IMR-90 (cell line): Measurements from ENCODE around the gene FRYL. TPM values are rescaled to one million over a fixed set of nuclear protein-coding genes. Genes with fewer than 3 reads are reported as not detected.

Source experiments
- ATAC-seq: fragments of 200-7000 bp; cut with Tn5 transposase; 2 replicates; pipeline ENCODE4 v1.9.1; 2020; ENCODE audit warnings: low read depth, mild to moderate bottlenecking, moderate library complexity
- BruUV-seq: library from RNA; stranded (reverse); fragments of 400-500 nt; replicated peaks from 2 replicates; lab custom pipeline; 2021; lab: Mats Ljungman, UMichigan
- CTCF ChIA-PET: fragments of 300-600 bp; formaldehyde crosslinking; extraction: SDS; loops from one replicate; lab custom pipeline; 2021; ENCODE audit warnings: antibody characterized with exemption; lab: Yijun Ruan, JAX
- POLR2A ChIA-PET: fragments of 300-600 bp; sonication (Branson Sonifier 250); formaldehyde crosslinking; loops from one replicate; lab custom pipeline; 2022; ENCODE audit warnings: antibody characterized with exemption; ENCODE audit not compliant: unreplicated experiment; lab: Charles Lee
- DNase-seq: peaks from one replicate; pipeline ENCODE4 v3.0.0; 2013
- H2AFZ ChIP-seq: replicated peaks from 2 replicates; pipeline ENCODE3; 2013; ENCODE audit warnings: low read length, mild to moderate bottlenecking; ENCODE audit not compliant: poor library complexity
- H2AK5ac ChIP-seq: 2 replicates; pipeline ENCODE4 v1.6.1; 2013; ENCODE audit warnings: low read depth, low read length, inconsistent platforms
- H2AK9ac ChIP-seq: replicated peaks from 2 replicates; pipeline ENCODE3; 2013; ENCODE audit warnings: mild to moderate bottlenecking, low read depth, low read length, moderate library complexity; ENCODE audit not compliant: poor library complexity
- H2BK120ac ChIP-seq: 2 replicates; pipeline ENCODE4 v1.6.1; 2013; ENCODE audit warnings: low read depth, low read length, inconsistent platforms
- H2BK15ac ChIP-seq: 3 replicates; pipeline ENCODE4 v1.6.1; 2013; ENCODE audit warnings: low read depth, low read length, inconsistent platforms
- H2BK20ac ChIP-seq: 2 replicates; pipeline ENCODE4 v1.6.1; 2013; ENCODE audit warnings: low read depth, mild to moderate bottlenecking, inconsistent platforms, low read length, moderate library complexity
- H2BK5ac ChIP-seq: 2 replicates; pipeline ENCODE4 v1.6.1; 2013; ENCODE audit warnings: mild to moderate bottlenecking, low read depth, low read length, inconsistent platforms; ENCODE audit not compliant: poor library complexity, severe bottlenecking
- H3K14ac ChIP-seq: replicated peaks from 2 replicates; pipeline ENCODE4 v1.6.1; 2013; ENCODE audit warnings: low read depth, low read length, inconsistent platforms
- H3K18ac ChIP-seq: 2 replicates; pipeline ENCODE4 v1.6.1; 2013; ENCODE audit warnings: low read depth, low read length, control low read depth
- H3K23ac ChIP-seq: 2 replicates; pipeline ENCODE4 v1.6.1; 2013; ENCODE audit warnings: low read depth, low read length, inconsistent platforms
- H3K27ac ChIP-seq: 2 replicates; pipeline ENCODE4 v1.5.1; 2013; ENCODE audit warnings: mild to moderate bottlenecking, control low read depth, low read length; ENCODE audit not compliant: insufficient read depth
- H3K27me3 ChIP-seq: 2 replicates; pipeline ENCODE4 v1.6.1; 2013; ENCODE audit warnings: low read length; ENCODE audit not compliant: control insufficient read depth, insufficient read depth
- H3K36me3 ChIP-seq: 2 replicates; pipeline ENCODE4 v1.6.1; 2013; ENCODE audit warnings: low read length, mixed read lengths; ENCODE audit not compliant: control insufficient read depth, insufficient read depth
- H3K4ac ChIP-seq: 2 replicates; pipeline ENCODE4 v1.6.1; 2013; ENCODE audit warnings: low read depth, low read length, inconsistent platforms
- H3K4me1 ChIP-seq: 2 replicates; pipeline ENCODE4 v1.6.1; 2013; ENCODE audit warnings: low read length, mixed read lengths; ENCODE audit not compliant: control insufficient read depth, insufficient read depth
- H3K4me2 ChIP-seq: 2 replicates; pipeline ENCODE4 v1.6.1; 2013; ENCODE audit warnings: low read depth, mild to moderate bottlenecking, control low read depth, low read length, moderate library complexity
- H3K4me3 ChIP-seq: 2 replicates; pipeline ENCODE4 v1.5.1; 2013; ENCODE audit warnings: low read depth, mild to moderate bottlenecking, control low read depth, low read length, moderate library complexity; ENCODE audit not compliant: insufficient read depth
- H3K56ac ChIP-seq: 2 replicates; pipeline ENCODE4 v1.6.1; 2013; ENCODE audit warnings: low read length, inconsistent platforms; ENCODE audit not compliant: insufficient read depth; ENCODE audit errors: extremely low read depth
- H3K79me1 ChIP-seq, 2 experiments: 2 replicates each; pipeline ENCODE4 v1.6.1; 2013; ENCODE audit warnings: low read length in 2 of 2, inconsistent platforms in 1 of 2, low read depth in 1 of 2
- H3K9ac ChIP-seq: 2 replicates; pipeline ENCODE4 v1.6.1; 2013; ENCODE audit warnings: low read depth, low read length, control low read depth
- H3K9me1 ChIP-seq: 2 replicates; pipeline ENCODE4 v1.6.1; 2013; ENCODE audit warnings: low read length, inconsistent platforms; ENCODE audit not compliant: insufficient read depth
- H3K9me3 ChIP-seq: 2 replicates; pipeline ENCODE4 v1.6.1; 2013; ENCODE audit warnings: low read length; ENCODE audit not compliant: control insufficient read depth, insufficient read depth
- H4K20me1 ChIP-seq: 2 replicates; pipeline ENCODE4 v1.6.1; 2013; ENCODE audit warnings: low read length, inconsistent platforms; ENCODE audit not compliant: insufficient read depth
- H4K5ac ChIP-seq: 2 replicates; pipeline ENCODE4 v1.6.1; 2013; ENCODE audit warnings: mild to moderate bottlenecking, low read depth, low read length, control low read depth
- H4K8ac ChIP-seq, 2 experiments: 2 replicates each; pipeline ENCODE4 v1.6.1; 2013; ENCODE audit warnings: low read depth in 2 of 2, low read length in 2 of 2, control low read depth in 1 of 2, inconsistent platforms in 1 of 2
- H4K91ac ChIP-seq: 2 replicates; pipeline ENCODE4 v1.6.1; 2013; ENCODE audit warnings: low read depth, low read length, inconsistent platforms; ENCODE audit not compliant: insufficient read depth
- CHD1 ChIP-seq: IDR thresholded peaks from 2 replicates; pipeline ENCODE4 v1.6.1; 2012; ENCODE audit warnings: low read depth, low read length, improper control_type of control experiment
- MAZ ChIP-seq: IDR thresholded peaks from 2 replicates; pipeline ENCODE4 v1.6.1; 2012; ENCODE audit warnings: low read depth, mild to moderate bottlenecking, low read length, improper control_type of control experiment, moderate library complexity, borderline replicate concordance
- USF2 ChIP-seq: fragments of 150-350 bp; IDR thresholded peaks from 2 replicates; pipeline ENCODE4 v1.6.1; 2017; ENCODE audit warnings: mild to moderate bottlenecking, antibody characterized with exemption, low read length, low read depth
- WGBS, 2 experiments: methylation state at CpG; one replicate each; pipeline versions ENCODE4 v1.1.5 to v1.1.7; 2013; ENCODE audit warnings: missing lambda C conversion rate in 2 of 2; ENCODE audit not compliant: insufficient read length in 1 of 2; ENCODE audit errors: extremely low coverage in 2 of 2; 5-methylcytosine and 5-hydroxymethylcytosine counted together
- dilution Hi-C: fragments of 300-500 bp; cut with HindIII; formaldehyde crosslinking; loops from one replicate; pipeline ENCODE4 v1.14.3; 2018; ENCODE audit warnings: low sequenced_read_pairs; ENCODE audit not compliant: unreplicated experiment
- in situ Hi-C: fragments of 300-500 bp; cut with MboI; formaldehyde crosslinking; loops from 3 replicates; pipeline ENCODE4 v1.14.3; 2019; ENCODE audit warnings: low sequenced_read_pairs, inconsistent platforms, mixed read lengths
- intact Hi-C: fragments of 100-400 bp; cut with micrococcal nuclease; formaldehyde crosslinking; loops from 2 replicates; pipeline ENCODE4 v1.10.0; 2022
- polyA plus RNA-seq, 3 experiments: library from polyadenylated mRNA; depleted of rRNA; stranded (reverse); fragments of >200 nt; gene quantifications; 2 replicates each; pipeline ENCODE4 v1.2.3, GENCODE V29; 2012; ENCODE audit warnings: low replicate concordance in 1 of 3
- total RNA-seq: library from RNA; depleted of rRNA; stranded (reverse); fragments of >200 nt; gene quantifications from 2 replicates; pipeline ENCODE4 v1.2.3, GENCODE V29; 2012

FRYL gene
- total and polyA plus RNA-seq, 2 of the 4 experiments (the other 2 are of a cell fraction): 9.9 to 77.4 TPM

GRCh38 chr4:48553720-48554119 is 226.4 kb downstream of the FRYL start:
- Histone ChIP-seq H4K20me1 (no peaks in the 10 kb centered on the region), H3K9ac (no peak overlapping the region), H3K27ac (no peak overlapping the region), H4K91ac (no peak overlapping the region), H2BK15ac (no peak overlapping the region), H4K8ac (no peak overlapping the region), H2AFZ (no peak overlapping the region), H3K79me1 (peaks cover 3 to 6% of the 10 kb centered on the region in 2 experiments; a peak in 1 of 4 replicates), H2BK20ac (no peak overlapping the region), H3K4me3 (no peak overlapping the region), H3K4ac (no peak overlapping the region), H4K5ac (no peak overlapping the region), H2BK5ac (no peak overlapping the region), H3K27me3 (no peaks in the 10 kb centered on the region), H3K23ac (no peak overlapping the region), H3K9me3 (no peaks in the 10 kb centered on the region; the same call in 1 of the 2 replicates), H2AK5ac (no peak overlapping the region), H3K4me2 (no peak overlapping the region), H3K9me1 (0 out of 2 replicates have a peak, but pooled peaks cover 9% of the 10 kb centered on the region), H3K56ac (no peak overlapping the region), H3K18ac (no peak overlapping the region), H2BK120ac (no peak overlapping the region), H3K36me3 (peaks cover 26% of the 10 kb centered on the region), H3K4me1 (no peaks in the 10 kb centered on the region), H2AK9ac (no peak overlapping the region), H3K14ac (no peak overlapping the region)
- ATAC-seq (no peak), DNase-seq (no peak)
- ChIA-PET POLR2A (no interaction called here), CTCF (no interaction called here)
- intact Hi-C loops (loop anchor here (5.0 kb wide), 1 partner anchor 49 kb away; no protein-coding TSS in a partner anchor), dilution Hi-C loops (no loop called here), in situ Hi-C loops (no loop called here)
- no TSS peak for BruUV-seq
- WGBS, 2 experiments: no CpG with 5 or more reads among the region's 1 CpG
- no peak for TF ChIP-seq USF2
- TF ChIP-seq MAZ: no peak
- no peak for TF ChIP-seq CHD1
